Activated T-cell treated with anti-CD3 and anti-CD28 coated beads, Interleukin-2, amount 50 U/mL, for 24 hours (primary cell): ENCODE measurements around the gene EXOSC5.
A peak's percentile ranks its signal among the peaks of the same experiment; 100 is the strongest.
"Not testable (repeated sequence)": the region's sequence is repeated elsewhere in the genome, so short reads cannot be mapped to it uniquely, and the experiment has no call there.

Experiments used
- DNase-seq: peaks from one replicate; pipeline ENCODE4 v3.0.0-alpha.2; 2020
- H3K27ac Mint-ChIP-seq: 2 replicates; pipeline ENCODE4 v1.8.0; 2020; ENCODE audit warnings: mild to moderate bottlenecking, mixed read lengths
- H3K27me3 Mint-ChIP-seq: 2 replicates; pipeline ENCODE4 v1.8.0; 2020; ENCODE audit warnings: mixed read lengths
- H3K36me3 Mint-ChIP-seq: 2 replicates; pipeline ENCODE4 v1.8.0; 2020; ENCODE audit warnings: low read depth, mixed read lengths
- H3K4me1 Mint-ChIP-seq: 2 replicates; pipeline ENCODE4 v1.8.0; 2020; ENCODE audit warnings: low read depth, mixed read lengths
- H3K4me3 Mint-ChIP-seq: 2 replicates; pipeline ENCODE4 v1.8.0; 2020; ENCODE audit warnings: mild to moderate bottlenecking, moderate library complexity, mixed read lengths
- H3K9me3 Mint-ChIP-seq: 2 replicates; pipeline ENCODE4 v1.8.0; 2020; ENCODE audit warnings: mixed read lengths

The EXOSC5 gene

GRCh38 chr19:41357746-41358145 lies 39.4 kb downstream of the EXOSC5 start:
- peak overlapping the region; percentile 96 for H3K27ac Mint-ChIP-seq
- DNase-seq: no peak
- H3K9me3 Mint-ChIP-seq: no peaks in the 10 kb centered on the region
- peaks cover 24% of the 10 kb centered on the region for H3K36me3 Mint-ChIP-seq
- peaks cover 54% of the 10 kb centered on the region for H3K4me1 Mint-ChIP-seq
- no peaks in the 10 kb centered on the region for H3K27me3 Mint-ChIP-seq
- H3K4me3 Mint-ChIP-seq: peak overlapping the region; percentile 61

DNA sequence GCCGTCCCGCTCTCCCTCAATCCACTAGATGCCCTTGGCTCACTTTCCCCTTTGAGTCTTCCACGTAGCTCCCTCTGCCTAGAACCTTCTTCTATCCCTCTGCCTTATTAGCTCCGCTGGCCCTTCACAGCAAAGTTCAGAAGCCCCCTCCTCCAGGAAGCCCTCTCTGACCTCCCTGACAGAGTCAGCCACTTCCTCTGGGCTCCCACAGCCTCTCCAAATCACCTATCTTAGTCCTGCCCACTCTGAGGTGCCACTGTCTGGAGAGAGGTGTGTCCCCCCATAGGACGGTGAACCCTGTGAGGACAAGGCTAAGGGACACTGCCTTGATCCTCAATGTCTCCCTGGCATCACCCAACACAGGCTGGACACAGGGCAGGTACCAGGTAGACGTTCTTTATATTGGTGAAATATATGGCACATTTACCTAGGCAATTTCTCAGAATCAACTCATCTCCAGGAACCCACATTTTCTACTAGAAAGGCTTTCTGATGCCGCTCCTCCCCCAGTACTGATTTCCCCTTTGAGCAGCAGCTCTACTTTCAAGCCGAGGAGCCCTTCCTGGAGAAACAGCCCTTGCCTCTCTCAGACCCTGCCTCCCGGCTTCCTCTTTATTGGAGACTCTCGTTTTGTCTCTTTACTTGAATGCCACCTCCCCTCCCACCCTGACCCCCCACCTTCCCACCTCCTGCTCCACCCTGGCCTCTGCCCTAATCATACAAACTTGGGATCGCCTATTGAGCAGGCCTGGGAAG lies 40.0 kb downstream of the EXOSC5 start:
- peak overlapping the region; percentile 61 for H3K4me3 Mint-ChIP-seq
- H3K27ac Mint-ChIP-seq: peak overlapping the region; percentile 96
- DNase-seq: peak; percentile 57
- H3K27me3 Mint-ChIP-seq: no peaks in the 10 kb centered on the region
- peaks cover 23% of the 10 kb centered on the region for H3K36me3 Mint-ChIP-seq
- H3K4me1 Mint-ChIP-seq: peaks cover 49% of the 10 kb centered on the region
- H3K9me3 Mint-ChIP-seq: no peaks in the 10 kb centered on the region

- Mint-ChIP-seq H3K4me1 (peaks cover 49% of the 10 kb centered on the region), H3K27me3 (no peaks in the 10 kb centered on the region), H3K27ac (peak overlapping the region; percentile 96), H3K36me3 (peaks cover 29% of the 10 kb centered on the region), H3K4me3 (peak overlapping the region; percentile 61), H3K9me3 (no peaks in the 10 kb centered on the region)
- DNase-seq: peak; percentile 46
Measured at GRCh38 chr19:41355802-41356201, 41.4 kb downstream of the EXOSC5 start.

DNA sequence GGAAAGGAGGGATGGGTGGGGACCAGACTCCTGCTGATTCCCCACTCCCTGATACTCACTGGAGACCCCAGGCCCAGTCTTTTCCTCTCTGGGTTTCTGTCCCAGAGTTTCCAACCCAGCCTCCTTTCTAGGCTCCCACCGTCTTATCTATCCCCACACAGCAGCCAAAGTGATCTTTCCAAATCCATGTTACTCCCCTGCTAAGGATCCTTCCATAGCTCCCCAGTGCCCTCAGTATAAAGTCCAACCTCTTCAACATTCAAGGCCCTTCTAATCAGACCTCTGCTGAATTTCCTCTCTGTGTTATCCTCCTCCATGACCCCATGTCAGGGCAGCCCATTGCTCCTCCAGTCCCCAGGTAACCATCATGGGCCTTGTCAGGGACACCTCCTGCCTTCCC lies 42.1 kb downstream of the EXOSC5 start:
- Mint-ChIP-seq H3K27ac (peak overlapping the region; percentile 96), H3K4me3 (peak overlapping the region; percentile 61), H3K36me3 (peaks cover 33% of the 10 kb centered on the region), H3K4me1 (peaks cover 51% of the 10 kb centered on the region), H3K9me3 (no peaks in the 10 kb centered on the region), H3K27me3 (no peaks in the 10 kb centered on the region)
- no peak for DNase-seq

DNA sequence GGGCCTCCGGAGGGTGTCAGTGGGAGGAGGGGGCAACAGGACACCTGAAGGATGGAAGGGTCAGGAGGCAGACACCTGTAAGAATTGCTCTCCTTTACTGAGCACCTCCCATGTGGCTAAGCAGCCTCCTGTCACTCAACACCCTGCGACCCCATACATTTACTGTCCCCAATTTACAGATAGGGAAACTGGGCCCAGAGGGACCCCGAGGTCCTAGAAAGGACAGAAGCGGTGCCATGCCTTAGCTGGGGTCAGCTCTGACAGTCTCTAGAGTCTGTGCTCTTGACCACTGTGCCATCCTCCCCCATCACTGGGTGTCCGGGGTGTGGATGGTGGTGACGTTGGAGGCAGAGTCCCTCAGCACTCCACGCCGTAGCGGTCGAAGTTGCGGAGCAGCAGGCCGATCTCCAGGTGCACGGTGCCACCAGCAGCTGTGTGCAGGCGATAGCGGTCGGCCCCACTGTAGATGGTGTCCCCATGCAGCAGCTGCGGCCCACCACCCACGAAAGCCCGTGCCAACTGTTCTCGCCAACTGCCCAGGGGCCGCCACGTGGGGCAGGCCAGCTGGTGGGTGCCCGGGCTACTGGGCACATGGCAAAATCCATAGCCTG lies 42.7 kb downstream of the EXOSC5 start:
- no peak for DNase-seq
- peak overlapping the region; percentile 99 for H3K4me3 Mint-ChIP-seq
- H3K9me3 Mint-ChIP-seq: no peaks in the 10 kb centered on the region
- H3K4me1 Mint-ChIP-seq: peaks cover 54% of the 10 kb centered on the region
- H3K36me3 Mint-ChIP-seq: peaks cover 39% of the 10 kb centered on the region
- H3K27ac Mint-ChIP-seq: peak overlapping the region; percentile 91
- H3K27me3 Mint-ChIP-seq: no peaks in the 10 kb centered on the region

- H3K36me3 Mint-ChIP-seq: peaks cover 46% of the 10 kb centered on the region
- peaks cover 62% of the 10 kb centered on the region for H3K4me1 Mint-ChIP-seq
- H3K9me3 Mint-ChIP-seq: no peaks in the 10 kb centered on the region
- H3K27me3 Mint-ChIP-seq: no peaks in the 10 kb centered on the region
- DNase-seq: peak; percentile 93
- H3K27ac Mint-ChIP-seq: peak within 1 kb of the TSS; percentile 99
- H3K4me3 Mint-ChIP-seq: peak within 1 kb of the TSS; percentile 99
Measured at GRCh38 chr19:41353466-41354342, 43.5 kb downstream of the EXOSC5 start, which contains the start of gene TGFB1. TGFB1 (minus strand) TSS chr19:41353922; CDS start chr19:41353044, 878 bp downstream.

GRCh38 chr19:41352609-41353465 lies 44.3 kb downstream of the EXOSC5 start:
- H3K36me3 Mint-ChIP-seq: peaks cover 53% of the 10 kb centered on the region
- H3K4me1 Mint-ChIP-seq: peaks cover 58% of the 10 kb centered on the region
- peak; percentile 89 for DNase-seq
- no peaks in the 10 kb centered on the region for H3K9me3 Mint-ChIP-seq
- H3K27ac Mint-ChIP-seq: peak overlapping the region; percentile 99
- no peaks in the 10 kb centered on the region for H3K27me3 Mint-ChIP-seq
- H3K4me3 Mint-ChIP-seq: peak overlapping the region; percentile 99

DNA sequence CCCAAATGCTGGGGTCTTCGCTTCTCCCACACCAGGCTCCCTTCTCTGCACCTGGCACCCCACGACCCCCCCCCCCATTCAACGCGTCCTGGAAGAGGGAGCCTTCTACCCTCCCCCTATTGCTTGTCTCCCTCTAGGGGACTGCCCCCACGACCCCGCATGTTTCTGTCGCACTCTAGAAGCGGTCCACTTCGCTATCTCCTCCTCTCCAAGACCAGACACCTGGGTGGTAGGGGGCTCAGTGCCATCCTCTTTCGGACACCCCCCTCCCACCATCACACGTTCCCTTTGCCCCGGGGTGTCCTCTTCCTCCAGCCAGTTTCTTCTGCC lies 44.9 kb downstream of the EXOSC5 start:
- Mint-ChIP-seq H3K36me3 (peaks cover 58% of the 10 kb centered on the region), H3K27ac (peak overlapping the region; percentile 99), H3K4me1 (peaks cover 52% of the 10 kb centered on the region), H3K27me3 (no peaks in the 10 kb centered on the region), H3K9me3 (no peaks in the 10 kb centered on the region), H3K4me3 (peak overlapping the region; percentile 99)
- DNase-seq: no peak

DNA sequence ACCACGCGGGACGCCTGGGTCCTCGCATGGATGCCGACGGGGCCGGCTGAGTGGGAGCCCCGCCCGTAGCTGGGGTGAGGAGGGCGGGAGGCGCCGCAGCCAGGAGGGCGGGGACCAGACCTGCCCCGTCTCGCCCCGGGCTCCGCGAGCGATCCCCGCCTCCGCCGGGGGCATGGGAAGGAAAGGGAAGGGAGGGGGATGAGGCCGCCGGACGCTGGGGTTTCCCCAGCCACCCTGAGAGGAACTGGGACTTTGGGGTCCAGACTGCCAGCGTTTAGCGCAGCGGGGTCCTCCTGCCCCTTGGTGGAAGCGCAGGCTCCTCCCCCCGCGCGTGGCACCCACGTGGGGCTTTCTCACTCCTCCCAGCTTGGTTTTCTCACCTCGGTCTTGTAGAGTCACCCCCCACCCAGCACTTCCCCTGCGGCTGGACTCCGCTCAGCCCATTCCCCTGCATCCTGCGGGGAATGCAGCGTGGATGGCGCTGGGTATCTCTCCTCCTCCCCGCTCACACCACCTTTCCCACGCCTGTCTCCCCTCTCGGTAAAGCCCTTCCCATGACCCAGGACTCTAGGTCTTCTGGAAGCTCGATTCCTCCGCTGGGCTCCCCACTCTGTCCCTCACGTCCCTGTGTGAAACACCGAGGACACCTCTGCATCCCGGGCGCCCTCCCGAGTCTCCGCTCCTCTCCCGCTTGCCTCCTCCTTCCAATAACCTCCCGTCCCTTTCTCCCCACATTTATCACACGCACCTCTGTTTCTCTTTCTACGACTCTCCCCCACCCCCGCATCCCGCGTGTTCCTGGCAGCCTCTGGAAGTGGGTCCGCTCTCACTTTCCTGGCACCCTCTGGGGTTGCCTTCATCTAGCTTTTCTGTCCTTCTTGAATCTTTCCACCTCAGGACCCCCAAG lies 45.6 kb downstream of the EXOSC5 start:
- peaks cover 58% of the 10 kb centered on the region for H3K36me3 Mint-ChIP-seq

DNA sequence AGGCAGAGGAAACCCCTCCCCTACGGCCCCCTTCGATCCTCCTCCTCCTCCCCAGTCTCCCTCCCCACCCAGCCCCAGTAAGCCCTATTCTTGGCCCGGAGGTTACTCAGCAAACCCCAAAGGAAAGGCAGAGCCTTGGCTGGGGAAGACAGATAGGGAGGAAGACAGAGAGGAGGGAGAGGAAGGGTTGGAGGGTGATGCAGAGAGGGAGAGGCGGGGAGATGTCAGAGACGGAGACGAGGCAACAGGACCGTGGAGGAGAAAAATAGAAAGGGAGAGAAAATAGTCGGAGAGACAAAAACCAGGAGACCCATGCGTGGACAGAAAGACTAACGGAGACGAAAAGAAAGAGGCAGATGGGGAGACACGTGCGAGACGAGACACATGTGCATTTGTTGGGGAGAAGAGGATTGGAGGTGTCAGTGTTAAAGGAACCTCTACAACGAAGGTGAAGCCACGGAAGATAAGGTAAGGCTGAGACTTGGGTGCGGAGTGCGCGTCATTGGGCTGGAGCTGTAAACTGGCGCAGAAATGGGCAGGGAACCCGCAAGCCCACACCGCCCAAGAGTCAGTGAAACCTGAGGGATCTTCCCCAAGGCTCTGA lies 46.3 kb downstream of the EXOSC5 start:
- peaks cover 66% of the 10 kb centered on the region for H3K36me3 Mint-ChIP-seq
- peak overlapping the region; percentile 99 for H3K27ac Mint-ChIP-seq
- H3K27me3 Mint-ChIP-seq: no peaks in the 10 kb centered on the region
- DNase-seq: no peak
- H3K9me3 Mint-ChIP-seq: no peaks in the 10 kb centered on the region
- H3K4me1 Mint-ChIP-seq: peaks cover 45% of the 10 kb centered on the region
- peak overlapping the region; percentile 99 for H3K4me3 Mint-ChIP-seq

More for the DNA sequence above, 45.6 kb downstream of the EXOSC5 start:
- peak; percentile 90 for DNase-seq
- Mint-ChIP-seq H3K27ac (peak overlapping the region; percentile 99), H3K27me3 (no peaks in the 10 kb centered on the region), H3K4me3 (peak overlapping the region; percentile 99), H3K9me3 (no peaks in the 10 kb centered on the region), H3K4me1 (peaks cover 47% of the 10 kb centered on the region)

- Mint-ChIP-seq H3K4me1 (peaks cover 53% of the 10 kb centered on the region), H3K36me3 (peaks cover 91% of the 10 kb centered on the region), H3K27ac (peak overlapping the region; percentile 26)
- DNase-seq, H3K9me3 Mint-ChIP-seq, H3K4me3 Mint-ChIP-seq, H3K27me3 Mint-ChIP-seq: not testable (repeated sequence)
Measured at GRCh38 chr19:41346916-41347315, 50.2 kb downstream of the EXOSC5 start.

- Mint-ChIP-seq H3K4me1 (peaks cover 49% of the 10 kb centered on the region), H3K27me3 (no peaks in the 10 kb centered on the region), H3K27ac (peak overlapping the region; percentile 73), H3K36me3 (peaks cover 93% of the 10 kb centered on the region), H3K4me3 (no peak overlapping the region), H3K9me3 (no peaks in the 10 kb centered on the region)
- no peak for DNase-seq
Measured at GRCh38 chr19:41344162-41344561, 53.0 kb downstream of the EXOSC5 start.
